HCT116 (cell line): ENCODE data around the gene SLC6A12.

Experiments
- CEBPB ChIP-seq: IDR thresholded peaks from 2 replicates; pipeline ENCODE4 v1.6.1; 2012; ENCODE audit warnings: low read depth
- CTCF ChIP-seq, 3 experiments: fragments of 200-600 bp in 1 of 3; sonication (generic) in 1 of 3; IDR thresholded peaks in 2 of 3; conservative IDR thresholded peaks in 1 of 3; 2 replicates each; pipeline ENCODE4 v1.5.1; 2012 to 2017; ENCODE audit warnings: low read depth in 2 of 3, low read length in 2 of 3, antibody characterized with exemption in 1 of 3, borderline replicate concordance in 1 of 3, control low read depth in 1 of 3, mild to moderate bottlenecking in 1 of 3, mixed read lengths in 1 of 3, mixed run types in 1 of 3, moderate library complexity in 1 of 3; ENCODE audit not compliant: insufficient read depth in 1 of 3
- EGR1 ChIP-seq: IDR thresholded peaks from 2 replicates; pipeline ENCODE4 v1.6.1; 2012; ENCODE audit warnings: low read depth
- EZH2 ChIP-seq: fragments of 200-600 bp; sonication (generic); IDR thresholded peaks from 2 replicates; pipeline ENCODE4 v1.6.1; 2017; ENCODE audit warnings: antibody characterized with exemption, mixed run types
- FOSL1 ChIP-seq: IDR thresholded peaks from 2 replicates; pipeline ENCODE4 v1.6.1; 2012; ENCODE audit warnings: low read depth
- JUND ChIP-seq: IDR thresholded peaks from 2 replicates; pipeline ENCODE4 v1.6.1; 2012
- MAX ChIP-seq: IDR thresholded peaks from 2 replicates; pipeline ENCODE4 v1.6.1; 2012
- POLR2A ChIP-seq: IDR thresholded peaks from 2 replicates; pipeline ENCODE4 v1.7.0; 2011; ENCODE audit warnings: borderline replicate concordance; ENCODE audit not compliant: insufficient read depth, insufficient read length; ENCODE audit errors: extremely low read depth
- SIN3A ChIP-seq: IDR thresholded peaks from 2 replicates; pipeline ENCODE4 v1.6.1; 2012; ENCODE audit warnings: low read depth
- TCF7L2 ChIP-seq: IDR thresholded peaks from 2 replicates; pipeline ENCODE4 v1.7.0; 2011; ENCODE audit warnings: borderline replicate concordance, inconsistent platforms; ENCODE audit not compliant: insufficient read depth, insufficient read length; ENCODE audit errors: extremely low read depth
- YY1 ChIP-seq: IDR thresholded peaks from 2 replicates; pipeline ENCODE4 v1.6.1; 2011; ENCODE audit warnings: low read length, low read depth, moderate library complexity, mild to moderate bottlenecking; ENCODE audit not compliant: insufficient replicate concordance; ENCODE audit errors: extremely low read depth
- TF ChIP-seq, protein P1 (sequence below): IDR thresholded peaks from 2 replicates; pipeline ENCODE4 v1.6.1; 2012; ENCODE audit warnings: low read depth

DNA sequence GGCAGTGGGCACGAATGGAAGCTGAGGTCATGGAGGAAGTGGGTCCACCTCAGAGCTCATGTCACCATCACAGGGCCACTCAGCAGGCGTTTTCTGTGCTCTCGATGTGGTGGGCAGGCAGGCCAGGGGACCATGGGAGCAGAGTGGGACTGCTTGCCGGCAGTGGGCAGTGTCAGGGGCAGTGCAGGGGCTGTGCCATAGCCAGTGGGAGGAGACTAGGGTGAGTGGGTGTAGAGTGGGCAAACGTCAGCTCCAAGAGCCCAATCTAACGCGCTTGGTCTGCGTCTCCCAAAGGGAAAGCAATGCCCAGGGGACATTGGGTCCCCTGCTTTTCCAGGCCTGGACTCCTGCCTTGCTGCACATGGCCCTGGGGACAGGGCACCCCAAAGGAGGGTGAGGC is 58.3 kb downstream of the SLC6A12 start:
- no peak for TF ChIP-seq JUND
- no peak for TF ChIP-seq CTCF (IDR thresholded peaks at IDR 0.05 in 2 of 3, conservative IDR thresholded peaks at IDR 0.05 in 1 of 3; ENCODE audit: borderline replicate concordance in 1 of 3, insufficient read depth in 1 of 3, low read depth in 2 of 3, low read length in 2 of 3)
- no peak for TF ChIP-seq POLR2A
- TF ChIP-seq EZH2 = no peak
- TF ChIP-seq TCF7L2 = no peak
- TF ChIP-seq SIN3A = no peak
- no peak for TF ChIP-seq YY1
- TF ChIP-seq CEBPB = no peak
- TF ChIP-seq FOSL1 = no peak
- no peak for TF ChIP-seq MAX
- TF ChIP-seq, protein P1, sequence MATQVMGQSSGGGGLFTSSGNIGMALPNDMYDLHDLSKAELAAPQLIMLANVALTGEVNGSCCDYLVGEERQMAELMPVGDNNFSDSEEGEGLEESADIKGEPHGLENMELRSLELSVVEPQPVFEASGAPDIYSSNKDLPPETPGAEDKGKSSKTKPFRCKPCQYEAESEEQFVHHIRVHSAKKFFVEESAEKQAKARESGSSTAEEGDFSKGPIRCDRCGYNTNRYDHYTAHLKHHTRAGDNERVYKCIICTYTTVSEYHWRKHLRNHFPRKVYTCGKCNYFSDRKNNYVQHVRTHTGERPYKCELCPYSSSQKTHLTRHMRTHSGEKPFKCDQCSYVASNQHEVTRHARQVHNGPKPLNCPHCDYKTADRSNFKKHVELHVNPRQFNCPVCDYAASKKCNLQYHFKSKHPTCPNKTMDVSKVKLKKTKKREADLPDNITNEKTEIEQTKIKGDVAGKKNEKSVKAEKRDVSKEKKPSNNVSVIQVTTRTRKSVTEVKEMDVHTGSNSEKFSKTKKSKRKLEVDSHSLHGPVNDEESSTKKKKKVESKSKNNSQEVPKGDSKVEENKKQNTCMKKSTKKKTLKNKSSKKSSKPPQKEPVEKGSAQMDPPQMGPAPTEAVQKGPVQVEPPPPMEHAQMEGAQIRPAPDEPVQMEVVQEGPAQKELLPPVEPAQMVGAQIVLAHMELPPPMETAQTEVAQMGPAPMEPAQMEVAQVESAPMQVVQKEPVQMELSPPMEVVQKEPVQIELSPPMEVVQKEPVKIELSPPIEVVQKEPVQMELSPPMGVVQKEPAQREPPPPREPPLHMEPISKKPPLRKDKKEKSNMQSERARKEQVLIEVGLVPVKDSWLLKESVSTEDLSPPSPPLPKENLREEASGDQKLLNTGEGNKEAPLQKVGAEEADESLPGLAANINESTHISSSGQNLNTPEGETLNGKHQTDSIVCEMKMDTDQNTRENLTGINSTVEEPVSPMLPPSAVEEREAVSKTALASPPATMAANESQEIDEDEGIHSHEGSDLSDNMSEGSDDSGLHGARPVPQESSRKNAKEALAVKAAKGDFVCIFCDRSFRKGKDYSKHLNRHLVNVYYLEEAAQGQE = no peak
- no peak for TF ChIP-seq EGR1
